ENCODE measurements around the gene SLC24A1.

DNA sequence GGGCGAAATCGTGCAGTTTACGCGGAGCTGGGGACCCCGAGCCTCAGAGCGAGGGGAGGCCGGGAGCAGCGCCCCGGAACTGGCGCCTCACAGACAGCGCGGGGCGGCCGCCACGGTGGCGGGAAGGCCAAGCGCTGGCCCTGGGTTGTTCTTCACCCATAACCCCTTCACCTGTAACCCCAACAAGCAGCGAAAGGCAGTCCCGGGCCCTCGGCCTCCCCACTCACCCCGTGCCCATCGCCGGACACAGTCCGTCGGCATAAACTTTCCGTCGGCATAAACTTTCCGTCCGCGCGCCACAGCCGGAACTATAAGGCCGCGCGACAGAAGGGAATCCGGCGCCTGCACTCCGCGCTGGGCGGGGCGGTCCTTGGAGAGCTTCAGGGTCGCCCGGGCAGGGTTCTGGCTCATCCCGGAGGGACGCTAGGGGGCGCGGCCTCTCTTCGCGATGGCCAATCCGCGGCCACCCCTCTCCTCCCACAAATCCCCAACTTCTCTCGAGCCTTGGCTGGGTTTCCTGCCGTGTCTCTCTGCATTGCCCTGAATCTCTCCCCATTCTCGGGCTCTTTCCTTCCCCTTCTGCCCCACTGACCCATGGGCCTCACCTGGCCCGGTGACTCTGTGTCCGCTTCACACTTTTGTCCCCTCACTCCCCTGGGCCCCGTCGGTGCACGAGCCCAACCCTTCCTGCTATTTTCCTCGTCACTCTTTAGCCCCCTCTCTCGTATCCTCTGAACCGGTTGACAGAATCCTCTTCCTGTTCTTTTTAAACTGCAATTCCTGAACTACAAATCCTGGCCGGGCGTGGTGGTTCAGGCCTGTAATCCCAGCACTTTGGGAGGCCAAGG is 10.6 kb upstream of the SLC24A1 start, which contains the start of gene INTS14:
- peak; percentile 36 to 79 (median 52) for TF ChIP-seq CTCF (IDR thresholded peaks at IDR 0.05)
- TF ChIP-seq POLR2A (IDR thresholded peaks at IDR 0.05), result peak; percentile 59 to 83

Measured in adrenal gland (tissue), 5 donors.